ENCODE measurements around the gene PXT1.

DNA sequence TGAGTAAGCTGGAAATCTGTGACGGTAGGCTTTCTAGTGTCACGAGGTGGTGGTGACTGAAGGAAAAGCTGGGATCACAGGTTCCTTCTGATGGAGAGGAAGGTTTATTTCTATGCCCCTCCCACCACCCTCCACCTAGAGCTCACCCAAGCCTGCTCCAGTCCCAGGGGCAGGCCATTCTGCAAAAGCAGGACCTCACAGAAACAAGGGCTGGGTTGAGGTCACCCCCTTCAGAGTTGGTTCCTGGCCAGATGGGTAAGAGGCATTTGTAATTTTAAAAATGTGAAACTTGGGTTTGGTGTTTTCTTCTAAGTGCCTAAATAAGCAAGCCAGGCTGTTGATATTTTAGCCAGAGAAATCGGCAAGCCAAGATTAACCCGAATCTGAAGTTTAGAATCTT, 46.8 kb upstream of the PXT1 start:
- TF ChIP-seq, protein P1, sequence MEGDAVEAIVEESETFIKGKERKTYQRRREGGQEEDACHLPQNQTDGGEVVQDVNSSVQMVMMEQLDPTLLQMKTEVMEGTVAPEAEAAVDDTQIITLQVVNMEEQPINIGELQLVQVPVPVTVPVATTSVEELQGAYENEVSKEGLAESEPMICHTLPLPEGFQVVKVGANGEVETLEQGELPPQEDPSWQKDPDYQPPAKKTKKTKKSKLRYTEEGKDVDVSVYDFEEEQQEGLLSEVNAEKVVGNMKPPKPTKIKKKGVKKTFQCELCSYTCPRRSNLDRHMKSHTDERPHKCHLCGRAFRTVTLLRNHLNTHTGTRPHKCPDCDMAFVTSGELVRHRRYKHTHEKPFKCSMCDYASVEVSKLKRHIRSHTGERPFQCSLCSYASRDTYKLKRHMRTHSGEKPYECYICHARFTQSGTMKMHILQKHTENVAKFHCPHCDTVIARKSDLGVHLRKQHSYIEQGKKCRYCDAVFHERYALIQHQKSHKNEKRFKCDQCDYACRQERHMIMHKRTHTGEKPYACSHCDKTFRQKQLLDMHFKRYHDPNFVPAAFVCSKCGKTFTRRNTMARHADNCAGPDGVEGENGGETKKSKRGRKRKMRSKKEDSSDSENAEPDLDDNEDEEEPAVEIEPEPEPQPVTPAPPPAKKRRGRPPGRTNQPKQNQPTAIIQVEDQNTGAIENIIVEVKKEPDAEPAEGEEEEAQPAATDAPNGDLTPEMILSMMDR (optimal IDR thresholded peaks at IDR 0.05 in 1 of 3, IDR thresholded peaks at IDR 0.05 in 1 of 3, conservative IDR thresholded peaks at IDR 0.05 in 1 of 3; ENCODE audit: extremely low read depth in 1 of 3, insufficient read depth in 2 of 3, low read length in 3 of 3) = no peak
- TF ChIP-seq EZH2 (IDR thresholded peaks at IDR 0.05; ENCODE audit: low read length) = no peak

All from keratinocyte (primary cell).